ENCODE results near the gene CPA1.

GRCh38 chr7:130353196-130353595, 27.1 kb upstream of the CPA1 start:
- TF ChIP-seq CTCF (IDR thresholded peaks at IDR 0.05; ENCODE audit: insufficient read depth, low read length, poor library complexity, severe bottlenecking) (no peak), EZH2phosphoT487 (conservative IDR thresholded peaks at IDR 0.05; ENCODE audit: low read length) (no peak)
